Measurements from ENCODE around the gene RPA4.
A peak's percentile ranks its signal among the peaks of the same experiment; 100 is the strongest.
"Not testable (repeated sequence)": the region's sequence is repeated elsewhere in the genome, so short reads cannot be mapped to it uniquely, and the experiment has no call there.

Gene RPA4

DNA sequence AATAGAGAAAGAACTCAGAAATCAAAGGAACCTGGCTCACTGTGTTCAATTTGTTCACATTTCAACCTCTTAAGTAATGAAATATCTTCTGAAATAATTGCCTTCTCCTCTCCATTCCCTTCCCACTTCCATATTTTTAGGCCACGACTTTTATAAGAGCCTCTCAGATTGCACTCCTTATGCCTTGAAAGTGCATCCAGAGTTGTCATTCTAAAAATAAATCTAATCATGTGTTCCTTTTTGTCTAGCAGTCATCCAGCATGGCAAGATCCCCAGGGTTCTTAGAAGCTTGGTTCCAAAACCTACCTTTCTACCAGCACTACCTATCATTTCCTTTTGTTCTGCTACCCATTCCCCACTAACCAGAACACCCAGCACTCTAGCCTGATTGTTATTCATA, 42.4 kb upstream of the RPA4 start:
- CTCF ChIA-PET: no interaction called here
- POLR2A ChIA-PET: no interaction called here
- no peak for DNase-seq (ENCODE audit: extremely low spot score)
- no peak for TF ChIP-seq BHLHE40 (IDR thresholded peaks at IDR 0.05; ENCODE audit: borderline replicate concordance)
- no peak for TF ChIP-seq TARDBP (IDR thresholded peaks at IDR 0.05)
- no peak for TF ChIP-seq L3MBTL2 (conservative IDR thresholded peaks at IDR 0.05)
- TF ChIP-seq NFRKB (IDR thresholded peaks at IDR 0.05): no peak
- no peak for TF ChIP-seq CTBP1 (IDR thresholded peaks at IDR 0.05; ENCODE audit: borderline replicate concordance)
- no peak for TF ChIP-seq ELF4 (IDR thresholded peaks at IDR 0.05)
- no peak for TF ChIP-seq ZNF384 (IDR thresholded peaks at IDR 0.05)
- TF ChIP-seq ARNT (IDR thresholded peaks at IDR 0.05): no peak
- no peak for TF ChIP-seq FOXK2 (IDR thresholded peaks at IDR 0.05)
- TF ChIP-seq, protein P1, sequence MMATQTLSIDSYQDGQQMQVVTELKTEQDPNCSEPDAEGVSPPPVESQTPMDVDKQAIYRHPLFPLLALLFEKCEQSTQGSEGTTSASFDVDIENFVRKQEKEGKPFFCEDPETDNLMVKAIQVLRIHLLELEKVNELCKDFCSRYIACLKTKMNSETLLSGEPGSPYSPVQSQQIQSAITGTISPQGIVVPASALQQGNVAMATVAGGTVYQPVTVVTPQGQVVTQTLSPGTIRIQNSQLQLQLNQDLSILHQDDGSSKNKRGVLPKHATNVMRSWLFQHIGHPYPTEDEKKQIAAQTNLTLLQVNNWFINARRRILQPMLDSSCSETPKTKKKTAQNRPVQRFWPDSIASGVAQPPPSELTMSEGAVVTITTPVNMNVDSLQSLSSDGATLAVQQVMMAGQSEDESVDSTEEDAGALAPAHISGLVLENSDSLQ (IDR thresholded peaks at IDR 0.05): no peak
- TF ChIP-seq SUZ12 (IDR thresholded peaks at IDR 0.05): no peak
- TF ChIP-seq FOXM1 (IDR thresholded peaks at IDR 0.05; ENCODE audit: borderline replicate concordance): no peak
- no peak for TF ChIP-seq FOXA1 (IDR thresholded peaks at IDR 0.05)
- TF ChIP-seq SP1 (IDR thresholded peaks at IDR 0.05): no peak
- TF ChIP-seq HDGF (IDR thresholded peaks at IDR 0.05; ENCODE audit: borderline replicate concordance): no peak
- TF ChIP-seq LEF1 (IDR thresholded peaks at IDR 0.05; ENCODE audit: borderline replicate concordance): no peak

DNA sequence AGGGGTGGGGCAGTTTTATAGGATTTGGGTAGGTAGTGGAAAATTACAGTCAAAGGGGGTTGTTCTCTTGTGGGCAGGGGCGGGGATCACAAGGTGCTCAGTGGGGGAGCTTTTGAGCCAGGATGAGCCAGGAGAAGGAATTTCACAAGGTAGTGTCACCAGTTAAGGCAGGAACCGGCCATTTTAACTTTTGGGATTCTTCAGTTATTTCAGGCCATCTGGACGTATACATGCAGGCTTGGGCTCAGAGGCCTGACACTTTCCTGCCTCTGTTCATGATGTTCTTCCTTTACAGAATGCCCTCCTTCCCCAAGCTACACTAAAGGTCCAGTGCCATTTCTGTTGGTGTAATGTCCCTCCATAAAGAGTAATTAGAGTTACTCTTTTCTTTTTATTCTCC, 41.8 kb upstream of the RPA4 start:
- CTCF ChIA-PET; DNase-seq (ENCODE audit: extremely low spot score); POLR2A ChIA-PET: not testable (repeated sequence)

- ChIA-PET POLR2A (no interaction called here), CTCF (interaction anchor here (0.8 to 1.0 kb wide), 2 partner anchors 13 to 73 kb away, joined by 3 to 4 read pairs; no protein-coding TSS in a partner anchor)
- TF ChIP-seq FOXM1 (IDR thresholded peaks at IDR 0.05; ENCODE audit: borderline replicate concordance) (no peak), TARDBP (IDR thresholded peaks at IDR 0.05) (no peak), FOXA1 (IDR thresholded peaks at IDR 0.05) (no peak), SUZ12 (IDR thresholded peaks at IDR 0.05) (no peak), NFRKB (IDR thresholded peaks at IDR 0.05) (no peak), LEF1 (IDR thresholded peaks at IDR 0.05; ENCODE audit: borderline replicate concordance) (no peak)
- DNase-seq (ENCODE audit: extremely low spot score): peak; percentile 7
These were observed 40.1 kb upstream of the RPA4 start for GRCh38 chrX:96843566-96843965.

GRCh38 chrX:96846841-96847240, 36.9 kb upstream of the RPA4 start:
- ChIA-PET CTCF (no interaction called here), POLR2A (no interaction called here)
- TF ChIP-seq HDGF (IDR thresholded peaks at IDR 0.05; ENCODE audit: borderline replicate concordance) (no peak), CTBP1 (IDR thresholded peaks at IDR 0.05; ENCODE audit: borderline replicate concordance) (no peak), BHLHE40 (IDR thresholded peaks at IDR 0.05; ENCODE audit: borderline replicate concordance) (no peak), ZNF384 (IDR thresholded peaks at IDR 0.05) (no peak), L3MBTL2 (conservative IDR thresholded peaks at IDR 0.05) (no peak)
- TF ChIP-seq, protein P1 (IDR thresholded peaks at IDR 0.05): no peak
- DNase-seq (ENCODE audit: extremely low spot score): no peak

GRCh38 chrX:96859422-96859821, 24.3 kb upstream of the RPA4 start:
- CTCF ChIA-PET; POLR2A ChIA-PET; DNase-seq (ENCODE audit: extremely low spot score): not testable (repeated sequence)

- ChIA-PET CTCF (no interaction called here), POLR2A (no interaction called here)
- DNase-seq (ENCODE audit: extremely low spot score): no peak
- no peak for TF ChIP-seq SP1 (IDR thresholded peaks at IDR 0.05)
- TF ChIP-seq TARDBP (IDR thresholded peaks at IDR 0.05): no peak
- no peak for TF ChIP-seq FOXM1 (IDR thresholded peaks at IDR 0.05; ENCODE audit: borderline replicate concordance)
- TF ChIP-seq ARNT (IDR thresholded peaks at IDR 0.05): no peak
- TF ChIP-seq LEF1 (IDR thresholded peaks at IDR 0.05; ENCODE audit: borderline replicate concordance): no peak
- TF ChIP-seq NFRKB (IDR thresholded peaks at IDR 0.05): no peak
These were observed 22.5 kb upstream of the RPA4 start for GRCh38 chrX:96861218-96861617.

GRCh38 chrX:96861661-96862060, 22.0 kb upstream of the RPA4 start:
- ChIA-PET CTCF (no interaction called here), POLR2A (no interaction called here)
- TF ChIP-seq FOXM1 (IDR thresholded peaks at IDR 0.05; ENCODE audit: borderline replicate concordance): no peak
- TF ChIP-seq NFRKB (IDR thresholded peaks at IDR 0.05): no peak
- no peak for TF ChIP-seq FOXK2 (IDR thresholded peaks at IDR 0.05)
- no peak for TF ChIP-seq CTBP1 (IDR thresholded peaks at IDR 0.05; ENCODE audit: borderline replicate concordance)
- no peak for TF ChIP-seq ARNT (IDR thresholded peaks at IDR 0.05)
- no peak for TF ChIP-seq SP1 (IDR thresholded peaks at IDR 0.05)
- TF ChIP-seq LEF1 (IDR thresholded peaks at IDR 0.05; ENCODE audit: borderline replicate concordance): no peak
- TF ChIP-seq FOXA1 (IDR thresholded peaks at IDR 0.05): no peak
- DNase-seq (ENCODE audit: extremely low spot score): no peak

GRCh38 chrX:96884027-96884426, 319 bp downstream of the RPA4 start:
- DNase-seq (ENCODE audit: extremely low spot score): no peak
- TF ChIP-seq L3MBTL2 (conservative IDR thresholded peaks at IDR 0.05): no peak
- TF ChIP-seq ELF4 (IDR thresholded peaks at IDR 0.05): no peak
- TF ChIP-seq FOXM1 (IDR thresholded peaks at IDR 0.05; ENCODE audit: borderline replicate concordance): no peak
- no peak for TF ChIP-seq LEF1 (IDR thresholded peaks at IDR 0.05; ENCODE audit: borderline replicate concordance)
- TF ChIP-seq ZNF384 (IDR thresholded peaks at IDR 0.05): no peak
- no peak for TF ChIP-seq FOXA1 (IDR thresholded peaks at IDR 0.05)
- TF ChIP-seq, protein P1 (IDR thresholded peaks at IDR 0.05): no peak
- TF ChIP-seq TARDBP (IDR thresholded peaks at IDR 0.05): no peak
- TF ChIP-seq SP1 (IDR thresholded peaks at IDR 0.05): no peak
- no peak for TF ChIP-seq NFRKB (IDR thresholded peaks at IDR 0.05)
- no peak for TF ChIP-seq FOXK2 (IDR thresholded peaks at IDR 0.05)
- CTCF ChIA-PET: no interaction called here
- POLR2A ChIA-PET: no interaction called here

Data from HEK293T (cell line).